PC-9 (cell line): ENCODE measurements around the gene SLC8A1. TPM values are rescaled to one million over a fixed set of nuclear protein-coding genes. Genes with fewer than 3 reads are reported as not detected.

Experiments
- BruUV-seq: library from RNA; stranded (reverse); fragments of 400-500 nt; replicated peaks from 2 replicates; lab custom pipeline; 2021; lab: Mats Ljungman, UMichigan
- CTCF ChIA-PET: fragments of 300-600 bp; sonication (Branson Sonifier 250); formaldehyde crosslinking; loops from one replicate; lab custom pipeline; 2022; ENCODE audit warnings: antibody characterized with exemption; lab: Charles Lee
- POLR2A ChIA-PET: fragments of 300-600 bp; sonication (Branson Sonifier 250); formaldehyde crosslinking; loops from one replicate; lab custom pipeline; 2022; ENCODE audit warnings: antibody characterized with exemption; ENCODE audit not compliant: unreplicated experiment; lab: Charles Lee
- DNase-seq, 2 experiments: peaks; one replicate each; pipeline versions ENCODE4 v3.0.0 to v3.0.0-alpha.2; 2015 to 2022; ENCODE audit warnings: mixed read lengths in 1 of 2
- H2AFZ ChIP-seq: fragments of 200-600 bp; sonication (generic); 2 replicates; pipeline ENCODE4 v1.8.1; 2017; ENCODE audit warnings: antibody characterized with exemption
- H3F3A ChIP-seq: fragments of 200-600 bp; sonication (generic); 2 replicates; pipeline ENCODE4 v1.8.1; 2017; ENCODE audit warnings: antibody characterized with exemption, mild to moderate bottlenecking, low read depth; ENCODE audit not compliant: insufficient read depth
- H3K27ac ChIP-seq: fragments of 200-600 bp; sonication (generic); 2 replicates; pipeline ENCODE4 v1.6.1; 2016; ENCODE audit warnings: mixed run types
- H3K27me3 ChIP-seq: fragments of 200-600 bp; sonication (generic); 2 replicates; pipeline ENCODE4 v1.6.1; 2016; ENCODE audit warnings: low read depth, mixed run types; ENCODE audit not compliant: insufficient read depth
- H3K36me3 ChIP-seq: fragments of 200-600 bp; sonication (generic); 2 replicates; pipeline ENCODE4 v1.6.1; 2016; ENCODE audit warnings: low read depth, mixed run types
- H3K4me1 ChIP-seq: fragments of 200-600 bp; sonication (generic); replicated peaks from 2 replicates; pipeline ENCODE4 v1.6.1; 2016; ENCODE audit warnings: mixed run types; ENCODE audit not compliant: insufficient read depth
- H3K4me2 ChIP-seq: fragments of 200-600 bp; sonication (generic); 2 replicates; pipeline ENCODE4 v1.6.1; 2017; ENCODE audit warnings: mixed run types
- H3K4me3 ChIP-seq: fragments of 200-600 bp; sonication (generic); 2 replicates; pipeline ENCODE4 v1.6.1; 2016; ENCODE audit warnings: mixed run types
- H3K79me2 ChIP-seq: fragments of 200-600 bp; sonication (generic); 2 replicates; pipeline ENCODE4 v1.6.1; 2017; ENCODE audit warnings: low read depth, mixed run types
- H3K9me2 ChIP-seq: fragments of 200-600 bp; sonication (generic); 2 replicates; pipeline ENCODE4 v1.8.1; 2017; ENCODE audit warnings: mild to moderate bottlenecking; ENCODE audit not compliant: insufficient read depth
- H3K9me3 ChIP-seq: fragments of 200-600 bp; sonication (generic); 2 replicates; pipeline ENCODE4 v1.8.1; 2016; ENCODE audit warnings: low read depth; ENCODE audit not compliant: insufficient read depth
- H4K20me1 ChIP-seq: fragments of 200-600 bp; sonication (generic); 2 replicates; pipeline ENCODE4 v1.8.1; 2017; ENCODE audit not compliant: insufficient read depth
- EZH2 ChIP-seq: fragments of 200-600 bp; sonication (generic); IDR thresholded peaks from 2 replicates; pipeline ENCODE4 v1.8.0; 2017; ENCODE audit warnings: antibody characterized with exemption, low read depth
- intact Hi-C: fragments of 100-400 bp; cut with micrococcal nuclease; formaldehyde crosslinking; loops from one replicate; pipeline ENCODE4 v1.10.0; 2022; ENCODE audit not compliant: unreplicated experiment
- total RNA-seq: library from RNA; stranded (reverse); gene quantifications from 2 replicates; pipeline ENCODE4 v1.2.3, GENCODE V29; 2021
- TF ChIP-seq, protein P1 (sequence below): fragments of 200-600 bp; sonication (generic); conservative IDR thresholded peaks from 2 replicates; pipeline ENCODE4 v1.6.1; 2017; ENCODE audit warnings: mixed run types, antibody characterized with exemption, mild to moderate bottlenecking, moderate library complexity

Gene SLC8A1
- total RNA-seq, 1 experiment from 2014 or later, result 13.5 TPM

- no peak overlapping the region for H3K4me3 ChIP-seq
- no peaks in the 10 kb centered on the region; the same call in 1 of the 2 replicates for H3K9me3 ChIP-seq
- no peak overlapping the region for H2AFZ ChIP-seq
- CTCF ChIA-PET, result interaction anchor here (0.6 to 0.8 kb wide), 5 partner anchors 37 to 1212 kb away, joined by 3 to 5 read pairs (median 3); no protein-coding TSS in a partner anchor
- intact Hi-C loops, result loop anchor here (1.0 kb wide), 1 partner anchor 273 kb away; no protein-coding TSS in a partner anchor
- BruUV-seq, result no TSS peak
- H3K9me2 ChIP-seq, result no peaks in the 10 kb centered on the region
- no peaks in the 10 kb centered on the region for H3K36me3 ChIP-seq
- TF ChIP-seq, protein P1, sequence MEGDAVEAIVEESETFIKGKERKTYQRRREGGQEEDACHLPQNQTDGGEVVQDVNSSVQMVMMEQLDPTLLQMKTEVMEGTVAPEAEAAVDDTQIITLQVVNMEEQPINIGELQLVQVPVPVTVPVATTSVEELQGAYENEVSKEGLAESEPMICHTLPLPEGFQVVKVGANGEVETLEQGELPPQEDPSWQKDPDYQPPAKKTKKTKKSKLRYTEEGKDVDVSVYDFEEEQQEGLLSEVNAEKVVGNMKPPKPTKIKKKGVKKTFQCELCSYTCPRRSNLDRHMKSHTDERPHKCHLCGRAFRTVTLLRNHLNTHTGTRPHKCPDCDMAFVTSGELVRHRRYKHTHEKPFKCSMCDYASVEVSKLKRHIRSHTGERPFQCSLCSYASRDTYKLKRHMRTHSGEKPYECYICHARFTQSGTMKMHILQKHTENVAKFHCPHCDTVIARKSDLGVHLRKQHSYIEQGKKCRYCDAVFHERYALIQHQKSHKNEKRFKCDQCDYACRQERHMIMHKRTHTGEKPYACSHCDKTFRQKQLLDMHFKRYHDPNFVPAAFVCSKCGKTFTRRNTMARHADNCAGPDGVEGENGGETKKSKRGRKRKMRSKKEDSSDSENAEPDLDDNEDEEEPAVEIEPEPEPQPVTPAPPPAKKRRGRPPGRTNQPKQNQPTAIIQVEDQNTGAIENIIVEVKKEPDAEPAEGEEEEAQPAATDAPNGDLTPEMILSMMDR, result no peak
- no peak for TF ChIP-seq EZH2
- H3K27ac ChIP-seq, result no peak overlapping the region
- no peaks in the 10 kb centered on the region for H3F3A ChIP-seq
- no peaks in the 10 kb centered on the region for H3K27me3 ChIP-seq
- H3K79me2 ChIP-seq, result no peaks in the 10 kb centered on the region
- DNase-seq, result no peak
- no peaks in the 10 kb centered on the region for H3K4me1 ChIP-seq
- H4K20me1 ChIP-seq, result no peaks in the 10 kb centered on the region
- no peak overlapping the region for H3K4me2 ChIP-seq
- POLR2A ChIA-PET, result interaction anchor here (0.6 kb wide), 1 partner anchor 84 kb away, joined by 5 read pairs; no protein-coding TSS in a partner anchor
Measured at GRCh38 chr2:40487602-40488001, 35.7 kb upstream of the SLC8A1 start.

DNA sequence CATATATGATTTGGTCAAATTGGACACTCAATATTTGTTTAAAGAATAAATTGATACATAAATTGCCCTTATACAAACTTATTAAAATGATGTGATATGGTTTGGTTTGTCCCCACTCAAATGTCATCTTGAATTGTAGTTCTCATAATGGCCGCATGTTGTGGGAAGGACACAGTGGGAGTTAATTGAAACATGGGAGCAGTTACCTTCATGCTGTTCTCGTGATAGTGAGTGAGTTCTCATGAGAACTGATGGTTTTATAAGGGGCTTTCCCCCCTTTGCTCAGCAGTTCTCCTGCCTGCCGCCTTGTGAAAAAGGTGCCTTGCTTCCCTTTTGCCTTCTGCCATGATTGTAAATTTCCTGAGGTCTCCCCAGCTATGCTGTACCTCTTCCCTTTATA, 34.0 kb upstream of the SLC8A1 start:
- TF ChIP-seq EZH2, result no peak
- TF ChIP-seq, protein P1, result no peak

DNA sequence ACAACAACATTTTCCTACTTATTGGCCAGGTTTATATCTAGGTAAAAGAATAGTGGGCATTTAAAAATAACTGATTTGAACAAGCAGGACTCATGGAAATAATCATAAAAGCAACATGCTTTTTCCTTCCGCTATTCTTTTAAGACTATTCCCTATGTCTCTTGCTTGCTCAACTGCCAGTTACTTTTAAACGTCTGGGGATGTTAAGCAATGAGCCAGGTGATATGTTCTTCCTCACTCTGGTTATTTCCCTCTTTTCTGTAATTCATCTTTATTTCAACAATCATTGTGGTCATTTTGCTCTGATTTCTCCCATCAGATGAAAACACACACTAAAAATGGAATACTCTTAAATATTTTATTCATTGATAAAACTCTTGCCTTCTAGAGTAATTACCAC, 33.4 kb upstream of the SLC8A1 start:
- DNase-seq, result no peak
- no peaks in the 10 kb centered on the region; the same call in 1 of the 2 replicates for H3K9me2 ChIP-seq
- no peak overlapping the region for H2AFZ ChIP-seq
- POLR2A ChIA-PET, result no interaction called here
- H3K4me1 ChIP-seq, result no peaks in the 10 kb centered on the region
- CTCF ChIA-PET, result no interaction called here
- H3K4me3 ChIP-seq, result no peak overlapping the region
- no peaks in the 10 kb centered on the region for H3F3A ChIP-seq
- TF ChIP-seq EZH2, result no peak
- TF ChIP-seq, protein P1, result no peak
- intact Hi-C loops, result no loop called here
- H3K4me2 ChIP-seq, result no peak overlapping the region
- no peaks in the 10 kb centered on the region for H3K79me2 ChIP-seq
- BruUV-seq, result no TSS peak
- H3K36me3 ChIP-seq, result no peaks in the 10 kb centered on the region
- H3K27me3 ChIP-seq, result no peaks in the 10 kb centered on the region
- no peaks in the 10 kb centered on the region for H4K20me1 ChIP-seq
- H3K9me3 ChIP-seq, result no peaks in the 10 kb centered on the region; the same call in 1 of the 2 replicates
- no peak overlapping the region for H3K27ac ChIP-seq

More for the DNA sequence above, 34.0 kb upstream of the SLC8A1 start:
- intact Hi-C loops, result no loop called here
- ChIA-PET CTCF (no interaction called here), POLR2A (no interaction called here)
- no peak overlapping the region for H3K4me2 ChIP-seq
- DNase-seq, result no peak
- no TSS peak for BruUV-seq
- H3K9me3 ChIP-seq, result no peaks in the 10 kb centered on the region; the same call in 1 of the 2 replicates
- H3K4me1 ChIP-seq, result no peaks in the 10 kb centered on the region
- no peaks in the 10 kb centered on the region for H4K20me1 ChIP-seq
- no peak overlapping the region for H3K27ac ChIP-seq
- H3K36me3 ChIP-seq, result no peaks in the 10 kb centered on the region
- H3K9me2 ChIP-seq, result no peaks in the 10 kb centered on the region; the same call in 1 of the 2 replicates
- H3K79me2 ChIP-seq, result no peaks in the 10 kb centered on the region
- H2AFZ ChIP-seq, result no peak overlapping the region
- H3F3A ChIP-seq, result no peaks in the 10 kb centered on the region
- no peak overlapping the region for H3K4me3 ChIP-seq
- H3K27me3 ChIP-seq, result no peaks in the 10 kb centered on the region
